Erythroblast (primary cell): ENCODE measurements around the gene MBOAT1.

Experiments
- GATA1 ChIP-seq: IDR thresholded peaks from 2 replicates; pipeline ENCODE4 v1.6.1; 2011; ENCODE audit warnings: low read depth, mild to moderate bottlenecking, control low read depth, low read length, moderate library complexity
- POLR2A ChIP-seq: IDR thresholded peaks from 2 replicates; pipeline ENCODE4 v1.6.1; 2011; ENCODE audit warnings: mild to moderate bottlenecking, low read length

GRCh38 chr6:20055916-20056315, 156.4 kb downstream of the MBOAT1 start:
- TF ChIP-seq POLR2A (no peak), GATA1 (no peak)
